ENCODE measurements around the gene SENP7.

The SENP7 gene

DNA sequence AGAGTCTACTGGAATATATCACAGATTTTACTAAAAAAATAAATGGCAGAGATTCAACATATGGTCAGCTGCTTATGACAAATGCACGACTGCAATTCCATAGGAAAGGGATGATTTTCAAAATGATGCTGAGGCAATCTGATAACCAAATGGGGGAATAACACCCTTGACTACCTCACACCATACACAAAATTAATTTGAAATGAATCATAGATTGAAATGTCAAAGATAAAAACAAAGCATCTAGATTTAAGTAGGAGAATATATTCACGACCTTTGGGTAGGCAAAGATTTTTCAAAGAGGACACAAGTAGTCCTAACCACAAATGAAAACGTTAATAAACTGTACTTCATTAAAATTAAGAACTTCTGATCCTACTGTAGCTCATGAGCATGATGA, 11.2 kb downstream of the SENP7 start:
- no peak for ATAC-seq
- TF ChIP-seq, protein P1, sequence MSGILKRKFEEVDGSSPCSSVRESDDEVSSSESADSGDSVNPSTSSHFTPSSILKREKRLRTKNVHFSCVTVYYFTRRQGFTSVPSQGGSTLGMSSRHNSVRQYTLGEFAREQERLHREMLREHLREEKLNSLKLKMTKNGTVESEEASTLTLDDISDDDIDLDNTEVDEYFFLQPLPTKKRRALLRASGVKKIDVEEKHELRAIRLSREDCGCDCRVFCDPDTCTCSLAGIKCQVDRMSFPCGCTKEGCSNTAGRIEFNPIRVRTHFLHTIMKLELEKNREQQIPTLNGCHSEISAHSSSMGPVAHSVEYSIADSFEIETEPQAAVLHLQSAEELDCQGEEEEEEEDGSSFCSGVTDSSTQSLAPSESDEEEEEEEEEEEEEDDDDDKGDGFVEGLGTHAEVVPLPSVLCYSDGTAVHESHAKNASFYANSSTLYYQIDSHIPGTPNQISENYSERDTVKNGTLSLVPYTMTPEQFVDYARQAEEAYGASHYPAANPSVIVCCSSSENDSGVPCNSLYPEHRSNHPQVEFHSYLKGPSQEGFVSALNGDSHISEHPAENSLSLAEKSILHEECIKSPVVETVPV (CRISPR knock-in tag; IDR thresholded peaks at IDR 0.05) = no peak
- no peak for TF ChIP-seq ZNF8 (CRISPR knock-in tag; IDR thresholded peaks at IDR 0.05)
- TF ChIP-seq ESRRG (CRISPR knock-in tag; IDR thresholded peaks at IDR 0.05) = no peak
- TF ChIP-seq, protein P2, sequence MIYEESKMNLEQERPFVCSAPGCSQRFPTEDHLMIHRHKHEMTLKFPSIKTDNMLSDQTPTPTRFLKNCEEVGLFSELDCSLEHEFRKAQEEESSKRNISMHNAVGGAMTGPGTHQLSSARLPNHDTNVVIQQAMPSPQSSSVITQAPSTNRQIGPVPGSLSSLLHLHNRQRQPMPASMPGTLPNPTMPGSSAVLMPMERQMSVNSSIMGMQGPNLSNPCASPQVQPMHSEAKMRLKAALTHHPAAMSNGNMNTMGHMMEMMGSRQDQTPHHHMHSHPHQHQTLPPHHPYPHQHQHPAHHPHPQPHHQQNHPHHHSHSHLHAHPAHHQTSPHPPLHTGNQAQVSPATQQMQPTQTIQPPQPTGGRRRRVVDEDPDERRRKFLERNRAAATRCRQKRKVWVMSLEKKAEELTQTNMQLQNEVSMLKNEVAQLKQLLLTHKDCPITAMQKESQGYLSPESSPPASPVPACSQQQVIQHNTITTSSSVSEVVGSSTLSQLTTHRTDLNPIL (CRISPR knock-in tag; IDR thresholded peaks at IDR 0.05; ENCODE audit: low read depth) = no peak
- no peak for TF ChIP-seq PATZ1 (CRISPR knock-in tag; IDR thresholded peaks at IDR 0.05; ENCODE audit: borderline replicate concordance)
- no peak for TF ChIP-seq GLIS3 (CRISPR knock-in tag; IDR thresholded peaks at IDR 0.05)
- no peak for TF ChIP-seq TSHZ2 (CRISPR knock-in tag; IDR thresholded peaks at IDR 0.05)
- no peak for TF ChIP-seq ZFP30 (CRISPR knock-in tag; IDR thresholded peaks at IDR 0.05)
- TF ChIP-seq ZFP3 (CRISPR knock-in tag; IDR thresholded peaks at IDR 0.05) = no peak
- TF ChIP-seq ARNTL (CRISPR knock-in tag; IDR thresholded peaks at IDR 0.05; ENCODE audit: borderline replicate concordance, low read depth) = no peak
- no peak for TF ChIP-seq BACH2 (CRISPR knock-in tag; IDR thresholded peaks at IDR 0.05; ENCODE audit: borderline replicate concordance)
- no peak for TF ChIP-seq RARB (CRISPR knock-in tag; IDR thresholded peaks at IDR 0.05)
- TF ChIP-seq, protein P3, sequence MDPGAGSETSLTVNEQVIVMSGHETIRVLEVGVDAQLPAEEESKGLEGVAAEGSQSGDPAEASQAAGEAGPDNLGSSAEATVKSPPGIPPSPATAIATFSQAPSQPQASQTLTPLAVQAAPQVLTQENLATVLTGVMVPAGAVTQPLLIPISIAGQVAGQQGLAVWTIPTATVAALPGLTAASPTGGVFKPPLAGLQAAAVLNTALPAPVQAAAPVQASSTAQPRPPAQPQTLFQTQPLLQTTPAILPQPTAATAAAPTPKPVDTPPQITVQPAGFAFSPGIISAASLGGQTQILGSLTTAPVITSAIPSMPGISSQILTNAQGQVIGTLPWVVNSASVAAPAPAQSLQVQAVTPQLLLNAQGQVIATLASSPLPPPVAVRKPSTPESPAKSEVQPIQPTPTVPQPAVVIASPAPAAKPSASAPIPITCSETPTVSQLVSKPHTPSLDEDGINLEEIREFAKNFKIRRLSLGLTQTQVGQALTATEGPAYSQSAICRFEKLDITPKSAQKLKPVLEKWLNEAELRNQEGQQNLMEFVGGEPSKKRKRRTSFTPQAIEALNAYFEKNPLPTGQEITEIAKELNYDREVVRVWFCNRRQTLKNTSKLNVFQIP (CRISPR knock-in tag; IDR thresholded peaks at IDR 0.05; ENCODE audit: borderline replicate concordance, low read depth) = no peak
- no peak for TF ChIP-seq ISL1 (CRISPR knock-in tag; IDR thresholded peaks at IDR 0.05)

DNA sequence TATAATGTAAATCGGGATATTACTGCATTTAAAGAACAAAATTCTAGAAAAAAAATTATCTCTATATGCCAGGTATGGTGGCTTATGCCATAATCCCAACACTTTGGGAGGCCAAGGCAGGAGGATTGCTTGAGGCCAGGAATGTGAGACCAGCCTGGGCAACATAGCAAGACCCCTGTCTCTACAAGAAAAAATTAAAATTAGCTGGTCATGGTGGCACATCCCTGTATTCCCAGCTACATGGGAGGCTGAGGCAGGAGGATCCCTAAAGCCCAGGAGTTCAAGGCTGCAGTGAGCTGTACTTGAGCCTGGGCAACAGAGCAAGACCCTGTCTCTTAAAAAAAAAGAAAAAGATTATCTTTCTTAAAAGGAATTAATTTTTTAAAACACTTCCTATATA, 12.8 kb downstream of the SENP7 start:
- no peak for TF ChIP-seq PATZ1 (CRISPR knock-in tag; IDR thresholded peaks at IDR 0.05; ENCODE audit: borderline replicate concordance)
- no peak for ATAC-seq

DNA sequence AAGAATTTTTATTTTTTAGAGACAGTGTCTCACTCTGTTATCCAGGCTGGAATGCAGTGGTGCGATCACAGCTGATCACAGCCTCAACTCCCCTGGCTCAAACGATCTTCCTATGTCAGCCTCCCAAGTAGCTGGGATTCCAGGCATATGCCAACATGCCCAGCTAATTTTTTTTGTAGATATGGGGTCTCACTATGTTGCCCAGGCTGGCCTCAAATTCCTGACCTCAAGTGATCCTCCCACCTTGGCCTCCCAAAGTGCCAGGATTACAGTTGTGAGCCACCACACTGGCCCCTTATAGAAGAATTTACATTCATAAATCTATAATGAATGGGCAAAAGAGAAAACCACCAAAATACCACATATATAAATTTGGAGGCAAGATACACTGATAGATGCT, 15.2 kb downstream of the SENP7 start:
- TF ChIP-seq, protein P1 (CRISPR knock-in tag; IDR thresholded peaks at IDR 0.05) = no peak
- no peak for TF ChIP-seq TSHZ2 (CRISPR knock-in tag; IDR thresholded peaks at IDR 0.05)
- TF ChIP-seq ISL1 (CRISPR knock-in tag; IDR thresholded peaks at IDR 0.05) = no peak
- no peak for TF ChIP-seq CSDC2 (CRISPR knock-in tag; IDR thresholded peaks at IDR 0.05)
- TF ChIP-seq ZNF8 (CRISPR knock-in tag; IDR thresholded peaks at IDR 0.05) = no peak
- TF ChIP-seq, protein P2 (CRISPR knock-in tag; IDR thresholded peaks at IDR 0.05; ENCODE audit: low read depth) = no peak
- no peak for TF ChIP-seq ZFP3 (CRISPR knock-in tag; IDR thresholded peaks at IDR 0.05)
- no peak for ATAC-seq

Data from SK-N-SH treated with all-trans-retinoic acid at 6 μM for 48 hours (cell line).